PC-9 (cell line): ENCODE results near the gene SLC5A9. TPM values are rescaled to one million over a fixed set of nuclear protein-coding genes. Genes with fewer than 3 reads are reported as not detected.

Source experiments
- BruUV-seq: library from RNA; stranded (reverse); fragments of 400-500 nt; replicated peaks from 2 replicates; lab custom pipeline; 2021; lab: Mats Ljungman, UMichigan
- CTCF ChIA-PET: fragments of 300-600 bp; sonication (Branson Sonifier 250); formaldehyde crosslinking; loops from one replicate; lab custom pipeline; 2022; ENCODE audit warnings: antibody characterized with exemption; lab: Charles Lee
- POLR2A ChIA-PET: fragments of 300-600 bp; sonication (Branson Sonifier 250); formaldehyde crosslinking; loops from one replicate; lab custom pipeline; 2022; ENCODE audit warnings: antibody characterized with exemption; ENCODE audit not compliant: unreplicated experiment; lab: Charles Lee
- DNase-seq, 2 experiments: peaks; one replicate each; pipeline versions ENCODE4 v3.0.0 to v3.0.0-alpha.2; 2015 to 2022; ENCODE audit warnings: mixed read lengths in 1 of 2
- H2AFZ ChIP-seq: fragments of 200-600 bp; sonication (generic); 2 replicates; pipeline ENCODE4 v1.8.1; 2017; ENCODE audit warnings: antibody characterized with exemption
- H3F3A ChIP-seq: fragments of 200-600 bp; sonication (generic); 2 replicates; pipeline ENCODE4 v1.8.1; 2017; ENCODE audit warnings: antibody characterized with exemption, mild to moderate bottlenecking, low read depth; ENCODE audit not compliant: insufficient read depth
- H3K27ac ChIP-seq: fragments of 200-600 bp; sonication (generic); 2 replicates; pipeline ENCODE4 v1.6.1; 2016; ENCODE audit warnings: mixed run types
- H3K27me3 ChIP-seq: fragments of 200-600 bp; sonication (generic); 2 replicates; pipeline ENCODE4 v1.6.1; 2016; ENCODE audit warnings: low read depth, mixed run types; ENCODE audit not compliant: insufficient read depth
- H3K36me3 ChIP-seq: fragments of 200-600 bp; sonication (generic); 2 replicates; pipeline ENCODE4 v1.6.1; 2016; ENCODE audit warnings: low read depth, mixed run types
- H3K4me1 ChIP-seq: fragments of 200-600 bp; sonication (generic); replicated peaks from 2 replicates; pipeline ENCODE4 v1.6.1; 2016; ENCODE audit warnings: mixed run types; ENCODE audit not compliant: insufficient read depth
- H3K4me2 ChIP-seq: fragments of 200-600 bp; sonication (generic); 2 replicates; pipeline ENCODE4 v1.6.1; 2017; ENCODE audit warnings: mixed run types
- H3K4me3 ChIP-seq: fragments of 200-600 bp; sonication (generic); 2 replicates; pipeline ENCODE4 v1.6.1; 2016; ENCODE audit warnings: mixed run types
- H3K79me2 ChIP-seq: fragments of 200-600 bp; sonication (generic); 2 replicates; pipeline ENCODE4 v1.6.1; 2017; ENCODE audit warnings: low read depth, mixed run types
- H3K9me2 ChIP-seq: fragments of 200-600 bp; sonication (generic); 2 replicates; pipeline ENCODE4 v1.8.1; 2017; ENCODE audit warnings: mild to moderate bottlenecking; ENCODE audit not compliant: insufficient read depth
- H3K9me3 ChIP-seq: fragments of 200-600 bp; sonication (generic); 2 replicates; pipeline ENCODE4 v1.8.1; 2016; ENCODE audit warnings: low read depth; ENCODE audit not compliant: insufficient read depth
- H4K20me1 ChIP-seq: fragments of 200-600 bp; sonication (generic); 2 replicates; pipeline ENCODE4 v1.8.1; 2017; ENCODE audit not compliant: insufficient read depth
- EZH2 ChIP-seq: fragments of 200-600 bp; sonication (generic); IDR thresholded peaks from 2 replicates; pipeline ENCODE4 v1.8.0; 2017; ENCODE audit warnings: antibody characterized with exemption, low read depth
- intact Hi-C: fragments of 100-400 bp; cut with micrococcal nuclease; formaldehyde crosslinking; loops from one replicate; pipeline ENCODE4 v1.10.0; 2022; ENCODE audit not compliant: unreplicated experiment
- total RNA-seq: library from RNA; stranded (reverse); gene quantifications from 2 replicates; pipeline ENCODE4 v1.2.3, GENCODE V29; 2021
- TF ChIP-seq, protein P1 (sequence below): fragments of 200-600 bp; sonication (generic); conservative IDR thresholded peaks from 2 replicates; pipeline ENCODE4 v1.6.1; 2017; ENCODE audit warnings: mixed run types, antibody characterized with exemption, mild to moderate bottlenecking, moderate library complexity

Gene SLC5A9
- total RNA-seq, 1 experiment from 2014 or later, result not detected

DNA sequence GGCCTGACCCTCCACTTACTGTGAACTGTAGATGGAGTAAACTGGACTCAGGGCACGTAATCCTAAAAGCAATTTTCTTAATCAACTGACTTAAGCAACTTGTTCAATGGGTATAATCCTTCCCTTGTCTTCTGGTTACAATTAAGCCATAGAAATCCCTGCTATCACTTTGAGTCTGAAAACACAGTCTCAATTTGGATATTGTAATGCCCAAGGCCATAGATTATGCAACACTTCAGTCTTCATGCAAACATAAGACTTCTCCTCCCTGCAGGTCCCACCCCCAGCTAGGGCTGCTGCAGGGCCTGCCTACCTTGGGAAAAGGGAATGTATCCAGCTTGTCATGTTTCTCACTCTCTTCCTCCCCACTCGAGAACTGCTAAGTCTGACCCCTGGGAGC lies 6.2 kb upstream of the SLC5A9 start:
- Histone ChIP-seq H3K4me2 (no peak overlapping the region), H4K20me1 (no peaks in the 10 kb centered on the region), H3K9me2 (no peaks in the 10 kb centered on the region), H3K4me1 (no peaks in the 10 kb centered on the region), H2AFZ (no peak overlapping the region), H3K9me3 (no peaks in the 10 kb centered on the region), H3K36me3 (no peaks in the 10 kb centered on the region), H3K27ac (no peak overlapping the region), H3K27me3 (peaks cover 39% of the 10 kb centered on the region), H3K79me2 (no peaks in the 10 kb centered on the region), H3F3A (no peaks in the 10 kb centered on the region), H3K4me3 (no peak overlapping the region)
- no peak for DNase-seq
- no TSS peak for BruUV-seq
- intact Hi-C loops, result no loop called here
- ChIA-PET CTCF (no interaction called here), POLR2A (interaction anchor here (0.5 kb wide), 1 partner anchor 78 kb away, joined by 5 read pairs; no protein-coding TSS in a partner anchor)
- TF ChIP-seq, protein P1, sequence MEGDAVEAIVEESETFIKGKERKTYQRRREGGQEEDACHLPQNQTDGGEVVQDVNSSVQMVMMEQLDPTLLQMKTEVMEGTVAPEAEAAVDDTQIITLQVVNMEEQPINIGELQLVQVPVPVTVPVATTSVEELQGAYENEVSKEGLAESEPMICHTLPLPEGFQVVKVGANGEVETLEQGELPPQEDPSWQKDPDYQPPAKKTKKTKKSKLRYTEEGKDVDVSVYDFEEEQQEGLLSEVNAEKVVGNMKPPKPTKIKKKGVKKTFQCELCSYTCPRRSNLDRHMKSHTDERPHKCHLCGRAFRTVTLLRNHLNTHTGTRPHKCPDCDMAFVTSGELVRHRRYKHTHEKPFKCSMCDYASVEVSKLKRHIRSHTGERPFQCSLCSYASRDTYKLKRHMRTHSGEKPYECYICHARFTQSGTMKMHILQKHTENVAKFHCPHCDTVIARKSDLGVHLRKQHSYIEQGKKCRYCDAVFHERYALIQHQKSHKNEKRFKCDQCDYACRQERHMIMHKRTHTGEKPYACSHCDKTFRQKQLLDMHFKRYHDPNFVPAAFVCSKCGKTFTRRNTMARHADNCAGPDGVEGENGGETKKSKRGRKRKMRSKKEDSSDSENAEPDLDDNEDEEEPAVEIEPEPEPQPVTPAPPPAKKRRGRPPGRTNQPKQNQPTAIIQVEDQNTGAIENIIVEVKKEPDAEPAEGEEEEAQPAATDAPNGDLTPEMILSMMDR, result no peak
- no peak for TF ChIP-seq EZH2

DNA sequence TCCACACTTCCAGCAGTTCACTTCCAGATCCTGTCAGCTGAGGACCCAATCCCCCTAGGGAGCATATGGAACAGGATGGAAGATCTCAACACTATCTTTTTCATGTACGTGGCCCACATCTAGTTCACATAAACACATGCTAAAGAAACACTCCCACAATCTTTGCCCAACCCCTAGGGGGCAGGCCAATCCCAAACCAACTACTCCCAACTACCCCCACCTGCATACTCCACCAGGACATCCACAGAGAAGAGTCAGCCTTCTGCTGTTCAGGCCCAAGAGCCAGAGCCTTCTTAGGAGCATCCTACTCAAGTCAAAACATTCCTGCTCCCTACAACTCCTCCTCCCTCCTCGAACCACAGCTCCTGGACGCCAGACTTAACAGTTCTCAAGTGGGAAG lies 5.6 kb upstream of the SLC5A9 start:
- Histone ChIP-seq H3K36me3 (no peaks in the 10 kb centered on the region), H4K20me1 (no peaks in the 10 kb centered on the region), H3K79me2 (no peaks in the 10 kb centered on the region), H2AFZ (no peak overlapping the region), H3K9me3 (no peaks in the 10 kb centered on the region), H3K4me2 (no peak overlapping the region), H3K9me2 (no peaks in the 10 kb centered on the region), H3K4me1 (no peaks in the 10 kb centered on the region), H3F3A (no peaks in the 10 kb centered on the region), H3K27me3 (peaks cover 36% of the 10 kb centered on the region), H3K27ac (no peak overlapping the region), H3K4me3 (no peak overlapping the region)
- ChIA-PET CTCF (no interaction called here), POLR2A (no interaction called here)
- no peak for DNase-seq
- TF ChIP-seq EZH2, result no peak
- TF ChIP-seq, protein P1, result no peak
- intact Hi-C loops, result no loop called here
- BruUV-seq, result no TSS peak

DNA sequence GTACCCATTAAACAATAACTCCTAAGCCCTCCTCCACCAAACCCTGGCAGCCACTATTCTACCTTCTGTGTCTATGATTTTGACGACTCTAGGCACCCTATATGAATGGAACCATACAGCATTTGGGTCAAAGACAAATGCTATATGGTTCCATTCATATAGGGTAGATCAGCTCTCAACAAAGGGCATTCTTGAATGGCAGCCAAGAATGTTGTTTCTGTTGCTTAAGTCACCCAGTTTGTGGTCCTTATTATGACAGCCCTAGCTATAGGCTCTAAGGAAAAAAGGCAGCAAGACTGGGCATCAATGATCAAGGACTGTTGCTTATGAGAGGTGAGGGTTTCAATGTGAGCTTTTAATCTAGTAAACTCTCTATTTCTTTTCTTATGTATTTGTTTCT lies 4.7 kb upstream of the SLC5A9 start:
- no TSS peak for BruUV-seq
- Histone ChIP-seq H3K9me2 (no peaks in the 10 kb centered on the region), H3K27ac (no peak overlapping the region)

More for the DNA sequence above, 4.7 kb upstream of the SLC5A9 start:
- no peak overlapping the region for H3K4me2 ChIP-seq
- CTCF ChIA-PET, result no interaction called here
- H2AFZ ChIP-seq, result no peak overlapping the region
- no peaks in the 10 kb centered on the region for H3F3A ChIP-seq
- no peaks in the 10 kb centered on the region for H3K36me3 ChIP-seq
- no peaks in the 10 kb centered on the region for H3K9me3 ChIP-seq
- H3K4me1 ChIP-seq, result no peaks in the 10 kb centered on the region
- H3K79me2 ChIP-seq, result no peaks in the 10 kb centered on the region
- DNase-seq, result no peak
- POLR2A ChIA-PET, result no interaction called here
- TF ChIP-seq, protein P1, result no peak
- no peak for TF ChIP-seq EZH2
- intact Hi-C loops, result no loop called here
- no peaks in the 10 kb centered on the region for H4K20me1 ChIP-seq
- H3K27me3 ChIP-seq, result peaks cover 27% of the 10 kb centered on the region
- H3K4me3 ChIP-seq, result no peak overlapping the region
